HUES48 (cell line): ENCODE results near the gene SPRY1.

ENCODE experiments used
- H3K27ac ChIP-seq: one replicate; pipeline ENCODE4 v1.7.0; 2013; ENCODE audit warnings: low read depth, low read length, inconsistent platforms
- H3K27me3 ChIP-seq: 2 replicates; pipeline ENCODE4 v1.6.1; 2013; ENCODE audit warnings: mild to moderate bottlenecking, low read length; ENCODE audit not compliant: control insufficient read depth, insufficient read depth
- H3K36me3 ChIP-seq: 2 replicates; pipeline ENCODE4 v1.6.1; 2013; ENCODE audit warnings: low read length; ENCODE audit not compliant: control insufficient read depth, insufficient read depth
- H3K4me1 ChIP-seq: 2 replicates; pipeline ENCODE4 v1.6.1; 2013; ENCODE audit warnings: mild to moderate bottlenecking, low read length; ENCODE audit not compliant: control insufficient read depth, insufficient read depth
- H3K4me3 ChIP-seq: 2 replicates; pipeline ENCODE4 v1.5.1; 2013; ENCODE audit warnings: mild to moderate bottlenecking, low read depth, low read length
- H3K9ac ChIP-seq: 2 replicates; pipeline ENCODE4 v1.6.1; 2013; ENCODE audit warnings: mild to moderate bottlenecking, low read depth, low read length, moderate library complexity
- H3K9me3 ChIP-seq: 2 replicates; pipeline ENCODE4 v1.6.1; 2013; ENCODE audit warnings: low read length; ENCODE audit not compliant: control insufficient read depth, insufficient read depth

The SPRY1 gene, protein sequence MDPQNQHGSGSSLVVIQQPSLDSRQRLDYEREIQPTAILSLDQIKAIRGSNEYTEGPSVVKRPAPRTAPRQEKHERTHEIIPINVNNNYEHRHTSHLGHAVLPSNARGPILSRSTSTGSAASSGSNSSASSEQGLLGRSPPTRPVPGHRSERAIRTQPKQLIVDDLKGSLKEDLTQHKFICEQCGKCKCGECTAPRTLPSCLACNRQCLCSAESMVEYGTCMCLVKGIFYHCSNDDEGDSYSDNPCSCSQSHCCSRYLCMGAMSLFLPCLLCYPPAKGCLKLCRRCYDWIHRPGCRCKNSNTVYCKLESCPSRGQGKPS

DNA sequence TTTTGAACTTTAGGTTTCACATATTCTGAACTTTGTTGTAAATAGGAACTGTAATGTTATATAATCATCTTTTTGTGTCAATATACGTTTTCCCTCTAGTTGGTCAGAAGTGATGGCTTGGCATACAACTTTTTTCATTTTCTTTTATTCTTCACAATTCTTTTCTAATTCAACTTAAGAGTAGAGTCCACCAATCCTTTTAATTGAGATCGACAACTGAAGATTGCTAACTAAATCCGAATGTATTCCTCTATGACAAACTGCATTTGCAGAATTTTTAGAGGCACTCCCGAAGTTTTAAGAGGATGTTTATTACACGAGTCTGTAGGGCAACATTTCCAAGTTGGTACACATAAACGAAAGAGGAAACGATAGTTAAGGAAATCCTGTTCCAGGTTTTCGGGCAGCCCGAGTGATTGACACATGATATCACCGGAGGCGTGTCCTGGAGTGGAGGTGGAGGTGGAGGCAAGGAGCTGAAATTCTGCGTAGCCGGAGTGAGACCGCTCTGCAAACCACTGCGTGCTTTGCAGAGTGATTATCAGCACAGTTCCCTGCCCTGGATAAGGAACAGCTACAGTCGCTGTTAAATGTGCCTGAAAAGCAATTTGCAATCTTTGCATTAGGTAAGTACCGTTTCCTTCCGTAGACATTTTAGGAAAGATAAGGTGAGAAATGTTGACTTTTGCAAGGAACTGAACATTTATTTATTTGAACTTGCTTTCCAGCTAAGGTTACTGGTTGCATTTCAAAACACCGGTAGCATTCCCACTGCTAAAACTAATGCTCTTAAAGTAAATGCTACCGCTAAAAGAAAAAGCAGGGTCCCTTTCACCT lies at the start of gene SPRY1:
SPRY1 (plus strand) TSS at position 489 of the 837 bp plus-strand sequence. CDS start 4,797 bp downstream, outside the sequence.
- H3K4me1 ChIP-seq: peaks cover 12% of the 10 kb centered on the region
- H3K27me3 ChIP-seq: no peaks in the 10 kb centered on the region
- peaks cover 7% of the 10 kb centered on the region for H3K36me3 ChIP-seq
- no peaks in the 10 kb centered on the region for H3K9me3 ChIP-seq
- peak within 1 kb of the TSS; percentile 91 for H3K4me3 ChIP-seq
- H3K27ac ChIP-seq: peak within 1 kb of the TSS; percentile 87
- H3K9ac ChIP-seq: peak within 1 kb of the TSS; percentile 76

DNA sequence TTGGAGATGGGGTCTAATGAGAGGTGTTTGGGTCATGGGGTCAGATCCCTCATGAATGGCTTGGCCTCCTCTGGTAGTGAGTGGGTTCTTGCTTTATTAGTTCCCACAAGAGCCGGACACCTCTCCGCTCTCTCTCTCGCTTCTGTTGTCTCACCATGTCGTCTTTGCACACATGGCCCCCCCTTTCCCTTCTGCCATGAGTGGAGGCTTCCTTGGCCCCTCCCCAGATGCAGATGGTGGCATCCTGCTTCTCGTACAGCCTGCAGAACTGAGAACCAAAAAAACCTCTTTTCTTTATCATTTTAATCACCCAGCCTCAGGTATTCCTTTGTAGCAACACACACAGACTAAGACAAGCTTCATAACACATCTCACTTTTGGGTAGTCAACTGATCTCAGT lies 49.6 kb upstream of the SPRY1 start:
- Histone ChIP-seq H3K4me1 (peaks cover 13% of the 10 kb centered on the region), H3K9ac (no peak overlapping the region), H3K27ac (no peak overlapping the region), H3K4me3 (no peak overlapping the region), H3K36me3 (no peaks in the 10 kb centered on the region), H3K9me3 (no peaks in the 10 kb centered on the region), H3K27me3 (no peaks in the 10 kb centered on the region)

DNA sequence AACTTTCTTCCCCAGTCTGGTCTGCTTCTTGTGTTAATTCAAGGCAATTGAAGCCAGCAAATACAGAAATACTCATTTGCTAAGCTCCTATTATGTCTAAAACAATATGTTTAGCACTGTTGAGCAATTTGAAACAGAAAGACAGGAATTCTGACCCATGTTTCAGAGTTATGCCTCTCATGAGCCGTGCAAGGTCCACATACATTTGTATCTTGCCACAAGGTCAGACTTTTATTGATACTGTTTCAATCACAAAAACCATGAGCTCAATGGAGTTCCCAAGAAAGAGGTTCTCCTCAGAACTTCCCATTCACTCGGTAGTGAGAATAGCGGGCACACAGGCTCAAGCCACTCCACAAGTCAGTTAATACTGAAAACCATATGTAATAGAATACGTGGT lies 47.6 kb upstream of the SPRY1 start:
- peaks cover 13% of the 10 kb centered on the region for H3K4me1 ChIP-seq
- H3K9ac ChIP-seq: no peak overlapping the region
- H3K36me3 ChIP-seq: no peaks in the 10 kb centered on the region
- H3K27me3 ChIP-seq: no peaks in the 10 kb centered on the region
- peak overlapping the region; percentile 39 for H3K27ac ChIP-seq
- H3K9me3 ChIP-seq: no peaks in the 10 kb centered on the region
- no peak overlapping the region for H3K4me3 ChIP-seq

DNA sequence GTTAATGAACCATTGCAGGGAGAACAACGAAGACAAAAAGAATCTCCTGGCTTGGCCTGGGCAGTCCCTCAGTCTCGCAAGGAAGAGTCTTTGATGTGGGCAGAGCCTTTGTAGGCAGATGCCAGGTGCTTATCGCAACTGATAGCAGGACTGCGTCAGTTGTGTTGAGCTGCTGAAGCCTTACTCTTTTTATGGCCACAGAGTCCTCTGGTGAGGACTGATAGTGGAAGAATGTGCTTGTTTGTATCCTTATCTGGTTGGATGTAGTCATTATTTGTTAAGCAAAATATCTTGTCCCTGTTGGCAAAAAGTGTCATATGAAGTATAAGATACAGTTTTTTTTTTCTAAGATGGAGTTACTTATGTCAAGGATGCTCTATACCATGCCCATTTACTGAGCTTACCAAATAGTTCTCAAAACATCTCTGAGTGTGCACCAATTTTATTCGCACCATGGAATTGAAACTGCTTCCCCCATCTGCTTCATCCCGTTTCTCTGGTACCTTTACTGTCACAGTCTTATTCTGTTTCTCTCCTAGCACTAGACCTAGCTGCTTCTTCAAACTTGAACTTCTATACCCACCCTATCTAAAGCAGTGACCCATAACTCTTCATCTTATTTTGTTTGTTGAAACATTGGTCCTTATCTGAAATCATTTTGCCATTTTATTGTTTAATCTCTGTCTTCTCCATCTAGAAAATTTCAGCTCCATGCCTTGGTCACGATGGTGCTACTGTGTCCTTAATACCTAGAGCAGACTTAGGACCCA lies 47.0 kb upstream of the SPRY1 start:
- H3K9me3 ChIP-seq: no peaks in the 10 kb centered on the region
- H3K27me3 ChIP-seq: no peaks in the 10 kb centered on the region
- peak overlapping the region; percentile 39 for H3K27ac ChIP-seq
- H3K36me3 ChIP-seq: no peaks in the 10 kb centered on the region
- no peak overlapping the region for H3K4me3 ChIP-seq
- no peak overlapping the region for H3K9ac ChIP-seq
- peaks cover 7% of the 10 kb centered on the region for H3K4me1 ChIP-seq

DNA sequence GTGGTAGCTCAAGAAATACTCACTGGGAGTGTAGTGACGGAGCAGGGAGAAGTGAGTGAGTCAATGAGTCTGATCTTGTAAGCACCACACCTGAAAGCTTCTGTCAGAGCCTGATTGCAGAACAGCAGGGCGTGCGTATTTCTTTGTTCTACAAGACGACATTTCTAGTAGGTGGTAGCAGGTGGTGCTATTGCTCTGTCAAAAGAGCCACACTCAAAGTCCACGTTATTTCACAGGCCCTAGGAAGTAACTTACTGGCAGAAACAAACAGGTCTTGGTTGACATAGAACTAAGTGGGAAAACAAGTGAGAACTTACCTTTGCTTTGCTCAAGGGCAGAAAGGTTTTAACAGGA lies 46.4 kb upstream of the SPRY1 start:
- H3K36me3 ChIP-seq: no peaks in the 10 kb centered on the region
- H3K27ac ChIP-seq: no peak overlapping the region
- H3K27me3 ChIP-seq: no peaks in the 10 kb centered on the region
- no peaks in the 10 kb centered on the region for H3K9me3 ChIP-seq
- H3K4me1 ChIP-seq: peaks cover 7% of the 10 kb centered on the region
- H3K9ac ChIP-seq: no peak overlapping the region
- H3K4me3 ChIP-seq: no peak overlapping the region

DNA sequence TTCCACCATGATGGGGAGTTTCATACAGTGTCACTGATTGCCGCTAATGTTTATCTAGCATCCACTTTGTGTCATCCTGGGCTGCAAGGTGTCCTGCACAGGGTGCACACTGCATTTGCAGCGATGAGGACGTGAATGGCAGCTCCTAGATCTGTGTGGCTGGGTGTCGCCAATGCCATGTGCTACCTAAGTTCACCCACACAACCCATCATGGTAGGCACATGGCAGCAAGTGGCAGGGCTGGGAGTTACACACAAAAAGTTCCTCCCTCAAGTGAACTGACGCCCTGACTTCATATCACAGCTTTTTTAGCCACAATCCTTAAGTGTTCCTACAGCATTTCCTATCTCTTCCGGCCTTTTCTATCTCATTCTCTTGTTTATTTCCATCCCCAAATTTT lies 45.9 kb upstream of the SPRY1 start:
- Histone ChIP-seq H3K4me1 (peaks cover 7% of the 10 kb centered on the region), H3K9me3 (no peaks in the 10 kb centered on the region), H3K4me3 (no peak overlapping the region), H3K27me3 (no peaks in the 10 kb centered on the region), H3K27ac (no peak overlapping the region), H3K9ac (no peak overlapping the region), H3K36me3 (no peaks in the 10 kb centered on the region)

DNA sequence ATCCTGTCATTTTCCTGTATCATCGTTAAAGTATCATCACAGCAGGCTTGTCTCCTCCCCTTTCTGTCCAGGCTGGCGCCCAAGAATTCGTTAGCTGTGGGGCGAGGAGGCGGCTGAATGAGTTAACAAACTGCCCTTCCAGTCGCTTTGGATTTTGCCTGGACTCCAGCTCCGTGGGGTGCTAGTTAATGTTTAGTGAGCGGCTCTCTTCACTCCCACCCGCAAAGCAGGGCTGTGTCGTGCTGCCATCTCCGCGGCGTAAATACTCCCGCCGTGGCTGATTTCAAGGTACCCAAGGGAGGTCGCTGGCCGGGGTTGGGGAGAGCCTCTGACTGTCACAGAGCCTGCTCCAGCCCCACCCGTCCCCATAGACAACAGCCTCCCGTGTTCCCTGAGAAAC lies 44.9 kb upstream of the SPRY1 start:
- Histone ChIP-seq H3K9me3 (no peaks in the 10 kb centered on the region), H3K27me3 (no peaks in the 10 kb centered on the region), H3K36me3 (no peaks in the 10 kb centered on the region), H3K4me3 (no peak overlapping the region), H3K4me1 (peaks cover 7% of the 10 kb centered on the region), H3K27ac (no peak overlapping the region), H3K9ac (no peak overlapping the region)

DNA sequence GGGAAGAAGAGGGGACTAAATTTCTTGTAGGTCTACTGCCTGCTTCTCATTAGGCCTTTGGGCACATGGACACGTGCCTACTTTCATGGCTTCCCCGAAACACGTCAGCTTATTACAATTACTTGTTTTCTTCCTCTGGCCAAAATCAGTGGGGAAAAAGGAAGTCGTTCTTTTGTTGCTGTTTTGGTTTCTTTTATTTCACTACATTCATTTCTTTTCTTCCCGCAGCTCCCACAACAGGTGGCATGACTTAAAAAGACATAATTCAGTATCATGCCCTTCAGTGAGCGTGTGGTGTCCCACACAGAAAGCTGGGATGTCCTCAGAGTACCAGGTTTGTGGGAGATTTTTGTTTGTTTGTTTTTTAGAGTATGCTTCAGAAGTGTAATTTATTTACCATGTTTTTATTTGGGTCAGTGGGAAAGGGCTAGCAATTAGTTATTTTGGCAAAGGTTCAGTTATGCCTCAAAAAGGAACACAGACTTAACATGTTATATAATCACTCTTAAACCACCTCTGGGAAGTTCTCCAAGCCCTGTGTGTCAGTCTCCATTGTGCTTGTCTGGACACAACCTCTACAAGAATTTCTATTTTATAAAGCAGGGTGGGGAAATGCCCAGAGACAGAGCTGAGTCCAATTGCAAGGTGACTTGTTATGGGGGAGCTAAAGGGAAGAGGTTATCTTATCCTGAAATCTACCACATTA lies 44.2 kb upstream of the SPRY1 start:
- Histone ChIP-seq H3K4me3 (no peak overlapping the region), H3K27me3 (no peaks in the 10 kb centered on the region), H3K36me3 (no peaks in the 10 kb centered on the region), H3K27ac (no peak overlapping the region), H3K9me3 (no peaks in the 10 kb centered on the region), H3K4me1 (peaks cover 7% of the 10 kb centered on the region; the same call in 1 of the 2 replicates), H3K9ac (no peak overlapping the region)

DNA sequence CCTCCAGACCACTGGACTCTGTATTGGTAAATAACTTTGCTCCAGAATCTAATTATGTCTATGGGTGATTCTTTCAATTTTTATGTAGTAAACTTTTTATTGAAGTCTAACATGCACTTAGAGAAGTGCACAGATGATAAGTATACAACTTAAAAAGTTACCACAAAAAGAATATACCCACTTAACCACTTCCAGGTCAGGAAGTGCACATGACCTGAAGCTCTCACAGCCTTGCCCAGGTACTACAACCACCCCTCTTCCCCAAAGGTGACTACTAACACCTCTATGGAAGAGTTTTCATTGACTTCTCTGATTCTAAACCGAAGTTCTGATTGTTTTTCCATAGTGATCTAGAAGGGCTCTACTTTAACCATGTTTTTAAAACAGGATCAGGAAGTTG lies 43.6 kb upstream of the SPRY1 start:
- H3K4me1 ChIP-seq: peaks cover 7% of the 10 kb centered on the region; the same call in 1 of the 2 replicates
- H3K9me3 ChIP-seq: no peaks in the 10 kb centered on the region
- H3K36me3 ChIP-seq: no peaks in the 10 kb centered on the region
- H3K9ac ChIP-seq: no peak overlapping the region
- no peaks in the 10 kb centered on the region for H3K27me3 ChIP-seq
- H3K4me3 ChIP-seq: no peak overlapping the region
- no peak overlapping the region for H3K27ac ChIP-seq

DNA sequence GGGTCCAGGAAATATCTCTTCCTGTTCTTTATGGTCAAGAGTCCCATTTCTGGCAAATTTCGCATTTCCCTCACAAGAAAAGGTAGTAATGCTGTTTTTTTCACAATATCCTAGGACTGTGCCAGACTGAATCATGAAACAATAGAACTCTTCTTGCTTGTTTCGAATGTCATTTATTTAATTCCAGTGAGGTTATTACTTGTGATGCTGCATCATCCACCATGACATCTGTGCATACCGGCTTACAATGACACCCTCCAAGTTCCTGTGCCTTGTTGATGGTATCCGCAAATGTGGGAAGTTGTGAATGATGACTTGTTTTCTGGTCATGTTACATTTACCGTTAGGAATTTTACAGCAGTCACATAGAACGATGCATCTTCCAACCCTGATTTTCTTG lies 42.9 kb upstream of the SPRY1 start:
- Histone ChIP-seq H3K36me3 (no peaks in the 10 kb centered on the region), H3K27ac (no peak overlapping the region), H3K4me3 (no peak overlapping the region), H3K4me1 (peaks cover 7% of the 10 kb centered on the region; the same call in 1 of the 2 replicates), H3K27me3 (no peaks in the 10 kb centered on the region), H3K9me3 (no peaks in the 10 kb centered on the region), H3K9ac (no peak overlapping the region)
